ENCODE results near the gene ENSA.

Gene ENSA

DNA sequence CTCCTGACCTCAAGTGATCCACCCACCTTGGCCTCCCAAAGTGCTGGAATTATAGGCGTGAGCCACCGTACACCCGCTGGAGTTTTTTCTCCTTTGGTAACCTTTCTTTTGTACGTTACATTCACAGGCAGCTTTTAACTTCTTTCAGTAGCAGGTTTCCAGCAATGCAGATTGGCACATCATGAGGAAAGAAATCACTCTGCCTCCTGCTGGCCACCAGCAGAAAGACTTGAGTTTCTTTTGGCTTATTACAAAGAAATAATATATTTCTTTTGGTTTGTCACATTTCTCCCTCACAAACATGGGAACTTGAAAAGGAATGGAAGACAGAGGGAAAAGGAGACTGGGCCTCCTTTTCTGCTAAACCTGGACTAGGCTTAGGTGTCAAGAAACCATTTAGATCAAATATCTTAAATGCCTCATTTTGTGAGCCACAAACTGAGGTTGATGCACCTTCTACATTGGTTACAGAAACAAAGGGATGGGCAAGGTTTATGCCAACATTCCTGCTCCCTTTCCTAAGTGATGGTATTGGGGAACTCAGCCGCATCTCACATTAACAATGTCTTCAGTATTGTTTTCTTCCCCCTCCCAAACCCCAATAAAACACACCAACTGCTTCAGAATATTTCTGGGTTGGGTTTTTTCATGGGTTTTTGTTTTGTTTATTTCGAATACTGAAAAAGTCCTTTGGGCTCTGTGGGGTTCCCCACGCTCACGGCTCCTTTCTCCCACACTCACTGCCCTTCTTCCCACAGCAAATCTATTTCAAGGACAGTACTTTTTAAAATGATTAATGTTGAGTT lies 7.7 kb downstream of the ENSA start:
- TF ChIP-seq CEBPB (IDR thresholded peaks at IDR 0.05) (0 out of 2 replicates have a peak, but pooled peaks have one; percentile 7), FOXM1 (IDR thresholded peaks at IDR 0.05; ENCODE audit: borderline replicate concordance, low read depth) (no peak), RAD21 (IDR thresholded peaks at IDR 0.05; ENCODE audit: low read depth) (peak; percentile 42)

DNA sequence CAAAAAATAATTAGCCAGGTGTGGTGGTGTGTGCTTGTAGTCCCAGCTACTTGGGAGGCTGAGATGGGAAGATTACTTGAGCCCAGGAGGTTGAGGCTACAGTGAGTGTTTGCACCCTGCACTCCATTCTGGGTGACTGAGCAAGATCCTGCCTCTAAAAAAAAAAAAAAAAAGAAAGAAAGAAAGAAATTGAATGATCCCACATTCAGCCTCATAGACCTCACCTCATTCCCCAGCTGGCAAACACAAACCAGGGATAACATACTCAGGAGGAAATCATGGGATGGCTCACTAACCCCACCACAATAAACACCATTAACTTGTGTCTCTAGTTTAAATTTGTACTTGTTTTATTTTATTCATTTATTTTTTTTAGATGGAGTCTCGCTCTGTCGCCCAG lies 8.5 kb downstream of the ENSA start:
- TF ChIP-seq NFIC (IDR thresholded peaks at IDR 0.05) (no peak), ZBTB7A (IDR thresholded peaks at IDR 0.05; ENCODE audit: low read depth) (no peak), RAD21 (IDR thresholded peaks at IDR 0.05; ENCODE audit: low read depth) (no peak), YY1 (IDR thresholded peaks at IDR 0.05; ENCODE audit: low read depth) (no peak), CREB1 (IDR thresholded peaks at IDR 0.05; ENCODE audit: low read depth) (no peak), TEAD4 (IDR thresholded peaks at IDR 0.05) (no peak), TAF1 (IDR thresholded peaks at IDR 0.05; ENCODE audit: low read depth) (no peak), EP300 (IDR thresholded peaks at IDR 0.05; ENCODE audit: borderline replicate concordance) (no peak), TCF12 (IDR thresholded peaks at IDR 0.05; ENCODE audit: low read depth) (no peak), FOXM1 (IDR thresholded peaks at IDR 0.05; ENCODE audit: borderline replicate concordance, low read depth) (no peak), CEBPB (IDR thresholded peaks at IDR 0.05) (no peak), EGR1 (IDR thresholded peaks at IDR 0.05) (no peak)
- TF ChIP-seq, protein P1, sequence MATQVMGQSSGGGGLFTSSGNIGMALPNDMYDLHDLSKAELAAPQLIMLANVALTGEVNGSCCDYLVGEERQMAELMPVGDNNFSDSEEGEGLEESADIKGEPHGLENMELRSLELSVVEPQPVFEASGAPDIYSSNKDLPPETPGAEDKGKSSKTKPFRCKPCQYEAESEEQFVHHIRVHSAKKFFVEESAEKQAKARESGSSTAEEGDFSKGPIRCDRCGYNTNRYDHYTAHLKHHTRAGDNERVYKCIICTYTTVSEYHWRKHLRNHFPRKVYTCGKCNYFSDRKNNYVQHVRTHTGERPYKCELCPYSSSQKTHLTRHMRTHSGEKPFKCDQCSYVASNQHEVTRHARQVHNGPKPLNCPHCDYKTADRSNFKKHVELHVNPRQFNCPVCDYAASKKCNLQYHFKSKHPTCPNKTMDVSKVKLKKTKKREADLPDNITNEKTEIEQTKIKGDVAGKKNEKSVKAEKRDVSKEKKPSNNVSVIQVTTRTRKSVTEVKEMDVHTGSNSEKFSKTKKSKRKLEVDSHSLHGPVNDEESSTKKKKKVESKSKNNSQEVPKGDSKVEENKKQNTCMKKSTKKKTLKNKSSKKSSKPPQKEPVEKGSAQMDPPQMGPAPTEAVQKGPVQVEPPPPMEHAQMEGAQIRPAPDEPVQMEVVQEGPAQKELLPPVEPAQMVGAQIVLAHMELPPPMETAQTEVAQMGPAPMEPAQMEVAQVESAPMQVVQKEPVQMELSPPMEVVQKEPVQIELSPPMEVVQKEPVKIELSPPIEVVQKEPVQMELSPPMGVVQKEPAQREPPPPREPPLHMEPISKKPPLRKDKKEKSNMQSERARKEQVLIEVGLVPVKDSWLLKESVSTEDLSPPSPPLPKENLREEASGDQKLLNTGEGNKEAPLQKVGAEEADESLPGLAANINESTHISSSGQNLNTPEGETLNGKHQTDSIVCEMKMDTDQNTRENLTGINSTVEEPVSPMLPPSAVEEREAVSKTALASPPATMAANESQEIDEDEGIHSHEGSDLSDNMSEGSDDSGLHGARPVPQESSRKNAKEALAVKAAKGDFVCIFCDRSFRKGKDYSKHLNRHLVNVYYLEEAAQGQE (IDR thresholded peaks at IDR 0.05; ENCODE audit: low read depth), result no peak
- TF ChIP-seq, protein P2, sequence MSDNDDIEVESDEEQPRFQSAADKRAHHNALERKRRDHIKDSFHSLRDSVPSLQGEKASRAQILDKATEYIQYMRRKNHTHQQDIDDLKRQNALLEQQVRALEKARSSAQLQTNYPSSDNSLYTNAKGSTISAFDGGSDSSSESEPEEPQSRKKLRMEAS (IDR thresholded peaks at IDR 0.05), result no peak
- TF ChIP-seq, protein P3, sequence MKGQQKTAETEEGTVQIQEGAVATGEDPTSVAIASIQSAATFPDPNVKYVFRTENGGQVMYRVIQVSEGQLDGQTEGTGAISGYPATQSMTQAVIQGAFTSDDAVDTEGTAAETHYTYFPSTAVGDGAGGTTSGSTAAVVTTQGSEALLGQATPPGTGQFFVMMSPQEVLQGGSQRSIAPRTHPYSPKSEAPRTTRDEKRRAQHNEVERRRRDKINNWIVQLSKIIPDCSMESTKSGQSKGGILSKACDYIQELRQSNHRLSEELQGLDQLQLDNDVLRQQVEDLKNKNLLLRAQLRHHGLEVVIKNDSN (IDR thresholded peaks at IDR 0.05), result no peak

DNA sequence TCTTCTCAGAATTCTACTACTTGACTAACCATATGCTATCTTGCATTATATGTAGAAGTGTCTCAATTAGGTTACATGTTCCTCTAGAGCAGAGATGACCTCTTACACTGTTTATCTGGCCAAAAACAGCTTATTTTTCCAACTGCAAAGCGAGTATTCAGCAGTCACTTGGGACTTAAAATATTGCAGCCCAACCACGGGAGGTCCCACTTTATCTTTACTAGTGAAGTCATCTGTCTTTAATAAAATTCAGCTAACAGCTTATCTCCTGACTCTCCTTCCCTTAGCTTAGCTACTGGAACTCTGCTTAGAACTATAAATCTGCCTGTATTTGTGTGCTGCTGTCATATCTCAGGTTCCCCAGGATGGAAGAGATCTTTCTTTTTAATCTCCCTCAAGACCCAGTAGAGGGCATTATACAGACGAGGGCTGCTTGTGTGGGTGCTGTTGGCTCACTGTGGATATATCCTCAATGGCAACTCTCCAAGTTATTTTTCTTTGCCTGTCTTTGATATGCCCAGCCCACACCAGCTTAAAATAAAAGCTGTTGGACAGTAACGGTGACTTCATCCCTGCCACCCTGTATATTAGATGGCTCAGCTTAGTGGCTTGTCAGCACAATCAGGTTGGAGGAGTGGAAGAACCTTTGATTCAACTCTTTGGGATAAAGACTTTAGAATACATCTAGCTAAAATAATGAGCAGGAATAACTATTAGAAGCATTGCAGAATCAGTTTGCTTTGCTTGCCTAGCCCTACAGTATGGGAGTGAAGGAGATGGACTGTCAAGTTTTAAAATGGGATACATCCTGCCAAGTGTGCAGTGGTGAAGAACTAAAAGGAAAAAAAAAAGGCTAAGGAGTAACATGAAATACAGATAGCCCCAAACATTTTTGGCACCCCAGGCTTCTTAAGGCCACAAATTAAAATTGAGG lies 9.6 kb downstream of the ENSA start:
- TF ChIP-seq ZBTB7A (IDR thresholded peaks at IDR 0.05; ENCODE audit: low read depth) (no peak), YY1 (IDR thresholded peaks at IDR 0.05; ENCODE audit: low read depth) (no peak), EGR1 (IDR thresholded peaks at IDR 0.05) (no peak), CEBPB (IDR thresholded peaks at IDR 0.05) (no peak), FOXM1 (IDR thresholded peaks at IDR 0.05; ENCODE audit: borderline replicate concordance, low read depth) (no peak), EP300 (IDR thresholded peaks at IDR 0.05; ENCODE audit: borderline replicate concordance) (no peak), TCF12 (IDR thresholded peaks at IDR 0.05; ENCODE audit: low read depth) (no peak), RAD21 (IDR thresholded peaks at IDR 0.05; ENCODE audit: low read depth) (no peak), NFIC (IDR thresholded peaks at IDR 0.05) (no peak), TAF1 (IDR thresholded peaks at IDR 0.05; ENCODE audit: low read depth) (no peak), TEAD4 (IDR thresholded peaks at IDR 0.05) (no peak), CREB1 (IDR thresholded peaks at IDR 0.05; ENCODE audit: low read depth) (no peak)
- TF ChIP-seq, protein P2 (IDR thresholded peaks at IDR 0.05), result no peak
- TF ChIP-seq, protein P3 (IDR thresholded peaks at IDR 0.05), result no peak
- TF ChIP-seq, protein P1 (IDR thresholded peaks at IDR 0.05; ENCODE audit: low read depth), result no peak

DNA sequence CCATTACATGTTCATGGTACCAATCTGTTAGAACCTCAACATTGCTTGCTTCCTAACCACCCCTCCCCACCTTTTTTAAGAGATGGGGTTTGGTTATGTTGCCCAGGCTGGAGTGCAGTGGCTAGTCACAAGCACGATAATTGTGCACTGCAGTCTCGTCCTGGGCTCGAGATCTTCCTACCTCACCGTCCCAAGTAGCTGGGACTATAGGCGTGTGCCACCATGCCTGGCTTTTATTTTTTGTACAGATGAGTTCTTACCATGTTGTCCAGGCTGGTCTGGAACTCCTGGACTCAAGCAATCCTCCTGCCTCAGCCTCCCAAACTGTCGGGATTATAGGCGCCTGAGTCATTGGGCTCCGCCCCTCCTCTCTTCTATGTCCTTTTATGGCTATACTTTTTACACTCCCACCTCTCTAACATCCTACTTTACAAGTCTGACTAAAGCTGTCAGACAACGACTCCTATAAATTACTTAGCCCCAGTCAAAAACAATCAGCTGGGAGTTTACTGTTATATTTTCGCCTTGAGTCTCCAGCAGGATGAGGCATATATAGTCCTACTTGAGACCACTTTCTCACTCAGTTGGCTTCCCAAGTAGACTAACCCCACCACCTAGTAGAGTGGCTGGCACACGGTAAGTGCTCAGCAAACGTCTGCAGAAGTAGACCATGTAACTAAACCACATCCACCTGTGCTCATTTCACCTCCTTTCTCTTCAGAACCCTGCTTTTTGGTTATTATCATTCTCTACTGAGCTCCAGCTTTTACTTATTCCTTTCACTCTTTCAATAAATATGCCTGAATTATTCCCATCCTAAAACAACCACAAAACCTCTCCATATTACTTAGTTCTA lies 13.8 kb downstream of the ENSA start:
- TF ChIP-seq ZBTB7A (IDR thresholded peaks at IDR 0.05; ENCODE audit: low read depth) (no peak), TEAD4 (IDR thresholded peaks at IDR 0.05) (no peak), EP300 (IDR thresholded peaks at IDR 0.05; ENCODE audit: borderline replicate concordance) (no peak), RAD21 (IDR thresholded peaks at IDR 0.05; ENCODE audit: low read depth) (no peak), FOXM1 (IDR thresholded peaks at IDR 0.05; ENCODE audit: borderline replicate concordance, low read depth) (no peak), TCF12 (IDR thresholded peaks at IDR 0.05; ENCODE audit: low read depth) (no peak), YY1 (IDR thresholded peaks at IDR 0.05; ENCODE audit: low read depth) (no peak), CREB1 (IDR thresholded peaks at IDR 0.05; ENCODE audit: low read depth) (no peak), EGR1 (IDR thresholded peaks at IDR 0.05) (no peak), NFIC (IDR thresholded peaks at IDR 0.05) (no peak), CEBPB (IDR thresholded peaks at IDR 0.05) (no peak), TAF1 (IDR thresholded peaks at IDR 0.05; ENCODE audit: low read depth) (no peak)
- TF ChIP-seq, protein P2 (IDR thresholded peaks at IDR 0.05), result no peak
- TF ChIP-seq, protein P3 (IDR thresholded peaks at IDR 0.05), result no peak
- TF ChIP-seq, protein P1 (IDR thresholded peaks at IDR 0.05; ENCODE audit: low read depth), result no peak

All from Ishikawa (cell line).